ENCODE data around the gene PSAP. TPM values are rescaled to one million over a fixed set of nuclear protein-coding genes. Genes with fewer than 3 reads are reported as not detected.

PSAP gene
- polyA plus RNA-seq, 1 donor: 450 TPM

GRCh38 chr10:71810048-71810750 lies 40.9 kb downstream of the PSAP start:
- DNase-seq (ENCODE audit: low read depth): no peak

DNA sequence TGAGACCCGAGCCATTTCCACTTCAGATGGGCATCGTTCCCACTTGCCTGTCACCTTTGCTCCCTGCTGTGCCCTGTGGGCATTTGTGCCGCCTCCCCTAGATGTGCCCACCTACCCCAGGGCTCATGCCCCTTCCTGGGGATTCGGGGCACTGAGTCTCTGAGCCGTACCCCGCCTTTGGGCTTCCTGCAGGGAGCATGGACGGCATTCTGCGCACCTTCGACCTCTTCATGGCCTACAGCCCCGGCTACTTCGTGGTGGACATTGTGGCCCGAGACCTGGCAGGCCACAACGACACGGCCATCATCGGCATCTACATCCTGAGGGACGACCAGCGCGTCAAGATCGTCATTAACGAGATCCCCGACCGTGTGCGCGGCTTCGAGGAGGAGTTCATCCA lies 41.4 kb downstream of the PSAP start:
- DNase-seq (ENCODE audit: low read depth): no peak

DNA sequence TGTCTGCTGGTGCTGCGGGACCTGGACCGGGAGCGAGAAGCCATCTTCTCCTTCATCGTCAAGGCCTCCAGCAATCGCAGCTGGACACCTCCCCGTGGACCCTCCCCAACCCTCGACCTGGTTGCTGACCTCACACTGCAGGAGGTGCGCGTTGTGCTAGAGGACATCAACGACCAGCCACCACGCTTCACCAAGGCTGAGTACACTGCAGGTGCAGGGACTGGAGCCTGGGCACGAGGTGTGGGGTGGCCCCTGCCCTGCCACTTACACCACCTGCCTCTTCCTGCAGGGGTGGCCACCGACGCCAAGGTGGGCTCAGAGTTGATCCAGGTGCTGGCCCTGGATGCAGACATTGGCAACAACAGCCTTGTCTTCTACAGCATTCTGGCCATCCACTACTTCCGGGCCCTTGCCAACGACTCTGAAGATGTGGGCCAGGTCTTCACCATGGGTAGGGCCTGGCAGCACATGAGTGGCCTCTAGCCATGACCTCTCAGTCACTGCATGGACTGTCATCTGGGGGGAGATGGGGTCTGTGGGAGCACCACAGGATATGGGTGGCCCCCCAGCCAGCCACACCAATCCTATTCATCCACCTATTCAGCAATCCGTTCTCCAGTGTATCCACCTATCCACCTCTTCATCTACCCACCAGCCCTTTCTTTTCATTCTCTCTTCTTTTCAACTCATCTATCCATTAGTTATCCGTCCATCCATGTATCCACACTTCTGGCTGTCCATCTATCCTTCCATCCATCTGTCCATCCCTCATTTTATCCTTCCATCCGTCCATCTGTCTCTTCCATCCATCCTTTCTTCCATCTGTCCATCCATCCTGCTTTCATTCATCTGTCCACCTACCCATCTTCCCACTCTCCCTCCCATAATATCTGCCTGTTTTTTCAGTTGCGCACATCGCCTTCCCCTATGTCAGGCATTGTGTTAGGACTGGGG lies 43.2 kb downstream of the PSAP start:
- no peak for DNase-seq (ENCODE audit: low read depth)

DNA sequence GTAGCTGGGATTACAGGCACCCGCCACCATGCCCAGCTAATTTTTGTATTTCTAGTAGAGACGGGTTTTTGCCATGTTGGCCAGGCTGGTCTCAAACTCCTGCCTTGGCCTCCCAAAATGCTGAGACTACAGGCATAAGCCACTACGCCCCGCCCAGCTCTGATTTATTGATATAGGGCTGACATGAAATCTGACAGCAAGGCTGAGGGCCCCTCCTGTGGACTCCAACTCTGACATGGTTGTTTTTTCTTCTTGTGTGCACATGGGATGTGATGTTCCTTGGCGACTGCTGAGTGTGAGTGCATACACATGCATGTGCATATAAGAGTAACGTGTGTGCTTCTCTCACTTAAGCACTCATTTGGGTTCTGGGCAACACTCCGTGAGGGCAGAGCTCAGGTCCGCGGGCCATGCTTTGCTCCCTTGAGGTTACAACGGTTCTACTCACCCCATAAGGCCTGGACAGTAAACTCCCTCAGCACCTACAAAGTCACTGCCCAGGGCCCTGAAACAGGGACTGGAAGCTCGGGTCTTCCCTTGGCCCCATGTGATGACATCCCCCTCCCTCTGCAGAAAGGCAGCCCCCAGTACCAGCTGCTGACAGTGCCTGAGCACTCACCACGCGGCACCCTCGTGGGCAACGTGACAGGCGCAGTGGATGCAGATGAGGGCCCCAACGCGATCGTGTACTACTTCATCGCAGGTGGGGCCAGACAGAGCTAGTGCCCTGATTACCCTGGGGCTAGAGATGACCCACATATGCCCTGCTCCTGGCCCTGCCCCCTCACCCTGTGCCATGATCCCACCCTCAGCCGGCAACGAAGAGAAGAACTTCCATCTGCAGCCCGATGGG lies 44.1 kb downstream of the PSAP start:
- DNase-seq (ENCODE audit: low read depth): no peak

- DNase-seq (ENCODE audit: low read depth): no peak
Observed at GRCh38 chr10:71805776-71806703, 45.0 kb downstream of the PSAP start.

DNA sequence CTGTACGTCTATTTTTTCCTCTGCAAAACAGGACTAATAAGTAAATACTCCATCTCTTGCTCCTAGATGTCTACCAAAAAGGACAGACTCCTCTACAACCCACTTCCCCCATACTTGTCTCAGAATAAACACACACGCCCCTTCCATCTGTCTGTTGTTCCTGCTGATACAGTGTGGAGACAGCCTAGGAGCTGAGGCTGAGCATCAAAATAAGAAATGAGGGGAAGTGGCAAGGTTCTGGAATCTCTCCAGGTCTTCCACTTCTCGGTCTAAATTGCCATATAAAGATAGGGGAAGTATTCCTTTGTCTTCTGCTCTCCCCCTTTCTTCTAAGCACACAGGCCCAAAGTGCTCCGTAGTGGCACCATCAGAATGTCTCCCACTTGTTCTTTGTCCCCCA lies 47.0 kb downstream of the PSAP start:
- no peak for DNase-seq (ENCODE audit: low read depth)

DNA sequence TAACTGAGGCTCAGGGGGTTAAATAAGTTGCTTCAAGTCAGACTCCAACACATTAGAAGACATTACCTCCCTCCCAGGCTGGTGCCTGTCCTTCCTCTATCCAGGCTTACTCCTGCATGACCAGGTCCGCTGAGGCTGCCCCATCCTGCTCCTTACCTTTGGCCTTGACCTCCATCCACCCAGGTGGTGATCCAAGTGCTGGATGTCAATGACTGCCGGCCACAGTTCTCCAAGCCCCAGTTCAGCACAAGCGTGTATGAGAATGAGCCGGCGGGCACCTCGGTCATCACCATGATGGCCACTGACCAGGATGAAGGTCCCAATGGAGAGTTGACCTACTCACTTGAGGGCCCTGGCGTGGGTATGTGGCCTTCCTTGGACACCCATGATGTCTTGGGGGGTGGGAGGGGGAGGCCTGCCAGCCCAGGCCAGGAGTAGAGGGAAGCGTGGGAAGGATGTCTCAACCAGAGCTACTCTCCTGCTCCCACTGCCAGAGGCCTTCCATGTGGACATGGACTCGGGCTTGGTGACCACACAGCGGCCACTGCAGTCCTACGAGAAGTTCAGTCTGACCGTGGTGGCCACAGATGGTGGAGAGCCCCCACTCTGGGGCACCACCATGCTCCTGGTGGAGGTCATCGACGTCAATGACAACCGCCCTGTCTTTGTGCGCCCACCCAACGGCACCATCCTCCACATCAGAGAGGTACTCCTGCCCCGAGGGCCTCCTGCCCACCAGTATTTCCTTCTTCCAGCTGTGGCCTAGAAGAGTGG lies 48.1 kb downstream of the PSAP start:
- no peak for DNase-seq (ENCODE audit: low read depth)

DNA sequence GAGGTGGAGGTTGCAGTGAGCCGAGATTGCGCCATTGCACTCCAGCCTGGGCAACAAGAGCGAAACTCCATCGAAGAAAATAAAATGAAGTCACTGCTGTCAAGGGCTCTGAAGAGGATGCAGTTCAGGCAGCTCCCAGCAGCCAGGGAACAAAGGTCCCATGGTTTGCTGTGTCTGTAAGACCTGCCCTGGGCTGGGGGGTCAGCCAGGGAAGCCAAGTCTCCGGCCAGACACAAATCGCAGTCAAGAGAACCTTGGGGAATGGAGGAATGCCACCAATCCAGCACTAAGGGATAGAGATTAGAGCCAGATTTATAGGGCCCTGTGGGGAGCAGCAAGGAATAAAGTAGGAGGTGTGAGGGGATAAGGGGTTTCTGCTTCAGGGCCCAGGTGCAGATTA lies 48.8 kb downstream of the PSAP start:
- DNase-seq (ENCODE audit: low read depth): no peak

DNA sequence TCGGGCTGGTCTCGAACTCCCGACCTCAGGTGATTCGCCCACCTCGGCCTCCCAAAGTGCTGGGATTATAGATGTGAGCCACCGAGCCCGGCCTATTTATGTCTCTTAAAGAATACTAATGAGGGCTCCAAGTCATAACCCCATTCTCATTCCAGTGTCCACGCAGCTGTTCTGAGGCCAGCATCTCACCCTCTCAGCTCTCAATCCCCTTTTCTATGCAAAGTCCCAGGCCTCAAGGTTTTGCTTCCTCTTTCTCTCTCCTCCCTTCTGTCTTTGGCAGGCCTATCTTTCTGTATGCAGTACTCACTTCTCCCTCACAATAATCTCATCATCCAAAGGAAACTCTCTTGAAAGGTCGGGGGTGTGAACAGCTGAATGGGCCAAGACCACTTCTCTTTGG lies 49.7 kb downstream of the PSAP start:
- DNase-seq (ENCODE audit: low read depth): no peak

GRCh38 chr10:71799608-71800453 lies 51.2 kb downstream of the PSAP start:
- no peak for DNase-seq (ENCODE audit: low read depth)

- no peak for DNase-seq (ENCODE audit: low read depth)
Observed at GRCh38 chr10:71799112-71799511, 51.9 kb downstream of the PSAP start.

- no peak for DNase-seq (ENCODE audit: low read depth)
Observed at GRCh38 chr10:71798308-71798624, 52.8 kb downstream of the PSAP start.

DNA sequence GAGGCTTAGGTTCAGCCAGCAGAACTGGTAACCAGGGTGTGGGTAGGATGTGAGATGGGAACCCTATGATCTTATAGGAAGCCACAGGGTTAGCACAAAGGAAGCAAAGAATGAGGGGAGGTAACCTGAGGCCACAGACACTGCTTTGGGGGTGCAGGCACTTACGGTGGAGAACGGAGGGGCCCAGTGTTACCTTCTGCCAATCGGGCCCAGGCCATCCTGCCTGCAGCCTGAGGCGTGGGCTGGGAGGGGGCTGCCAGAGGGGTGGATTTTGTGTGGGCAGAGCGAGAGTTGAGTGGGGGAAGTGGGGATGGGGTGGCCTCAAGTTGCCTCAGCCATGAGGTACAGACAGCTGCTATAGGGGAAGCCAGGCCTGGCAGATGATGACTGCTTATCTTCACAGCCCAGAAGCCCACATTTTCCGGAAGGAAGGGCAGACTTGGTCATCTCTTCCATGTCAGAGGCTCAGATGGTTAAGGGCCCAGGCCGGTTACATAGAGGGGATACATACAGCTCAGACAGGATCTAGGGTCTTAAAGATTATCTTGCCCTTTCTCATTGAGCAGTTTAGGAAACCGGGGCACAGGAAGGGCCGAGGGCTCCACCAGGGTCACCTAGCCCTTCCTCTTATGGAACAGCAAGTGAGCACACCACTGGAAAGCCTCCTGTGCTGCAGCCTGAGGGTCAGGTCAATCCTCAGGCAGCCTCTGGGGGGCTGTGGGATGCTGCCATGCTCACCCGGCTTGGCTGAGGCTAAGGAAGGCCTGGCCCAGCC lies 53.3 kb downstream of the PSAP start:
- DNase-seq (ENCODE audit: low read depth): no peak

- DNase-seq (ENCODE audit: low read depth): no peak
Observed at GRCh38 chr10:71796749-71797405, 54.2 kb downstream of the PSAP start.

GRCh38 chr10:71795248-71795647 lies 55.8 kb downstream of the PSAP start:
- no peak for DNase-seq (ENCODE audit: low read depth)

DNA sequence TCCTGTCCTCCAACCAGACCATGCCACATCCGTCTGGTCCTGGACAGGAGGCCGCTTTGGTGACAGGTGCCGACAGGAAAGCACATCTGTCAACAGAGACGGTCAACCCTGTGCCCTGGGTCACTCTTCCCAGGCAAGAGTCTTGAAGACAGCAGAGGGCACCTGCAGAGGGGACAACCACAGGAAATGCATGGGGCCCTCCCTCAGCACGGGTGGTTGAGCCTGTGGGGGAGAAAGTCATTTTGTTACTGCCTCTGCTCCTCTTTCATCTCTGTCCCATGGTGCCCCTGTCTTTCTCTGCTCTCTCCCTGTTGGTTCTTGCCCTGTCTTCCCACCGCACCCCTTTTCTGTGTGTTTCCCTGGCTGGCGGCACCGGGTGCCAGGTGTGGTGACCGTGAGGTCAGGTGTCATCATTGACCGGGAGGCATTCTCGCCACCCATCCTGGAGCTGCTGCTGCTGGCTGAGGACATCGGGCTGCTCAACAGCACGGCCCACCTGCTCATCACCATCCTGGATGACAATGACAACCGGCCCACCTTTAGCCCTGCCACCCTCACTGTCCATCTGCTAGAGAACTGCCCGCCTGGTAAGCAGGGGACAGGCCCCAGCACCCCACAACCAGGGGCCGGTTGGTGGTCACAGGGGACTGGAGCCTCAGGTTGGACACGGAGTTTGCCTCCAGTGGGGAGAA lies 60.2 kb downstream of the PSAP start:
- DNase-seq (ENCODE audit: low read depth): no peak

DNA sequence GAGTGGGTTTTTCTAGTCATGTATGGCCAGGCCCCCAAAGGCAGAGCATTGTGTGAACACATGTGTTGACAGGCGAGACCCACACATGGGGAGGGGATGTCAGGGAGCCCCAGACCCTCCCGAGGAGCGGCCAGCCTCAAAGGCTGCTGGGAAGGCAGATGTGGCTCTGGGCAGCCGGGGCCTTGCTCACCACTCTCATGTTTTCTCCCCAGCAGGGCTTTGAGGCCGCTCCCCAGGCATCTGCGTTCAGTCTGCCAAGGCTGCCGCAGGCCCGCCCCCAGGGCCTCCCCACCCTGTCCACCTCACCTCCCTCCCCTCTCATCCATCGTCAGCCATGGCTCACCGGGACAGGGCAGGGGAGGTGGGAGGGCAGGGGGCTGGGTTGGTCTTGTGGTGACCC lies 61.2 kb downstream of the PSAP start:
- DNase-seq (ENCODE audit: low read depth): no peak
